CD4-positive, alpha-beta T cell (primary cell): ENCODE measurements around the gene PHYHD1. TPM values are rescaled to one million over a fixed set of nuclear protein-coding genes. Genes with fewer than 3 reads are reported as not detected.

Source experiments
- ATAC-seq: fragments of 200-7000 bp; cut with Tn5 transposase; one replicate; pipeline ENCODE4 v1.10.0; 2022; ENCODE audit warnings: mild to moderate bottlenecking; ENCODE audit not compliant: poor library complexity
- CTCF ChIA-PET: fragments of 350-600 bp; sonication (Branson Sonifier 250); formaldehyde crosslinking; loops from one replicate; lab custom pipeline; 2021; ENCODE audit warnings: antibody characterized with exemption, inconsistent platforms; lab: Charles Lee
- POLR2A ChIA-PET: fragments of 350-600 bp; sonication (Branson Sonifier 250); formaldehyde crosslinking; loops from one replicate; lab custom pipeline; 2021; ENCODE audit warnings: antibody characterized with exemption, inconsistent platforms; lab: Charles Lee
- DNase-seq, 14 experiments: peaks; one replicate each; pipeline ENCODE4 v3.0.0-alpha.2; 2013 to 2020; ENCODE audit warnings: mixed read lengths in 2 of 14
- H3K27ac ChIP-seq, 2 donors: one replicate each; pipeline versions ENCODE4 v1.5.1 to v1.7.0; 2013; ENCODE audit warnings: low read length in 2 of 2, low read depth in 1 of 2, mild to moderate bottlenecking in 1 of 2
- H3K27me3 ChIP-seq, 2 experiments: 1 replicate in 1 of 2; 2 replicates in 1 of 2; pipeline versions ENCODE4 v1.6.1 to v1.7.0; 2013; ENCODE audit warnings: low read length in 2 of 2, control low read depth in 1 of 2, mild to moderate bottlenecking in 1 of 2, moderate library complexity in 1 of 2; ENCODE audit not compliant: insufficient read depth in 2 of 2, control insufficient read depth in 1 of 2
- H3K36me3 ChIP-seq: one replicate; pipeline ENCODE4 v1.6.1; 2013; ENCODE audit warnings: low read length, control low read depth; ENCODE audit not compliant: insufficient read depth
- H3K4me1 ChIP-seq: one replicate; pipeline ENCODE4 v1.6.1; 2013; ENCODE audit warnings: low read length, control low read depth; ENCODE audit not compliant: insufficient read depth
- H3K4me3 ChIP-seq: one replicate; pipeline ENCODE4 v1.5.1; 2013; ENCODE audit warnings: mild to moderate bottlenecking, low read length, moderate library complexity
- H3K9me3 ChIP-seq, 2 experiments: 1 replicate in 1 of 2; 2 replicates in 1 of 2; pipeline versions ENCODE4 v1.6.1 to v1.7.0; 2013; ENCODE audit warnings: low read length in 2 of 2, mild to moderate bottlenecking in 2 of 2, control low read depth in 1 of 2, moderate library complexity in 1 of 2; ENCODE audit not compliant: control insufficient read depth in 1 of 2, insufficient read depth in 1 of 2
- H3K27ac Mint-ChIP-seq: one replicate; pipeline ENCODE4 v1.8.0; 2020; ENCODE audit warnings: mixed read lengths
- H3K27me3 Mint-ChIP-seq: one replicate; pipeline ENCODE4 v1.8.0; 2021; ENCODE audit warnings: mixed read lengths
- H3K36me3 Mint-ChIP-seq: one replicate; pipeline ENCODE4 v1.8.0; 2021; ENCODE audit warnings: low read depth, mixed read lengths
- H3K4me1 Mint-ChIP-seq: one replicate; pipeline ENCODE4 v1.8.0; 2021; ENCODE audit warnings: low read depth, mixed read lengths
- H3K4me3 Mint-ChIP-seq: one replicate; pipeline ENCODE4 v1.8.0; 2020; ENCODE audit warnings: mild to moderate bottlenecking, mixed read lengths
- H3K9me3 Mint-ChIP-seq: one replicate; pipeline ENCODE4 v1.8.0; 2020; ENCODE audit warnings: mixed read lengths
- CTCF ChIP-seq: fragments of 200-600 bp; IDR thresholded peaks from one replicate; pipeline ENCODE4 v1.8.0; 2022; ENCODE audit warnings: antibody characterized with exemption, mild to moderate bottlenecking
- intact Hi-C, 2 experiments: fragments of 100-400 bp; cut with DNase I in 1 of 2; cut with micrococcal nuclease in 1 of 2; formaldehyde crosslinking; loops; one replicate each; pipeline versions ENCODE4 v1.15.1 to v1.9.0; 2023 to 2025; cut with DNase I, micrococcal nuclease
- polyA plus RNA-seq, 2 donors: library from polyadenylated mRNA; unstranded; fragments of 120-200 nt; gene quantifications; one replicate each; pipeline ENCODE4 v1.2.1, GENCODE V29; 2013
- total RNA-seq, 174 experiments: library from RNA in 2 of 174; stranded (reverse) in 2 of 174; gene quantifications; one replicate each; pipeline ENCODE4 v1.2.3 and lab custom pipeline; 2021 to 2026

Gene PHYHD1
- total RNA-seq, result 1 to 10 TPM; 1.6 to 2.6 TPM
- 0.83 TPM for polyA plus RNA-seq (2013, experiment 1 of 2)
- 1.4 TPM for polyA plus RNA-seq (2013, experiment 2 of 2)
- 0 to 2.0 (median 0.49) reads per million in 172 experiments for total RNA-seq (lab: John Stamatoyannopoulos, UW)

- ChIA-PET CTCF (no interaction called here), POLR2A (interaction anchor here (0.9 kb wide), 1 partner anchor 59 kb away, joined by 3 read pairs; no protein-coding TSS in a partner anchor)
- DNase-seq (no peak), ATAC-seq (no peak)
- Mint-ChIP-seq H3K4me1 (peaks cover 5% of the 10 kb centered on the region), H3K27me3 (no peaks in the 10 kb centered on the region), H3K27ac (peak within 1 kb of the TSS; percentile 53), H3K36me3 (peaks cover 30% of the 10 kb centered on the region), H3K4me3 (no peak within 1 kb of the TSS), H3K9me3 (no peaks in the 10 kb centered on the region)
- no peaks in the 10 kb centered on the region for H3K27me3 ChIP-seq
- H3K4me1 ChIP-seq, result peaks cover 13% of the 10 kb centered on the region
- no peak within 1 kb of the TSS for H3K27ac ChIP-seq
- intact Hi-C loops, result no loop called here
- no peaks in the 10 kb centered on the region for H3K9me3 ChIP-seq
- no peak within 1 kb of the TSS for H3K4me3 ChIP-seq
- TF ChIP-seq CTCF, result no peak
- peaks cover 23% of the 10 kb centered on the region for H3K36me3 ChIP-seq
Observed at GRCh38 chr9:128920381-128921058, at the start of gene PHYHD1. Gene PHYHD1, plus strand, starts transcription at chr9:128920982. Its CDS starts 1,342 bp downstream, at chr9:128922324.

GRCh38 chr9:128877852-128878251 is 42.9 kb upstream of the PHYHD1 start:
- H3K4me3 Mint-ChIP-seq, result no peak overlapping the region
- no peak for TF ChIP-seq CTCF
- no peaks in the 10 kb centered on the region for H3K36me3 ChIP-seq
- peaks cover 16% of the 10 kb centered on the region for H3K36me3 Mint-ChIP-seq
- no peak for DNase-seq
- no peak overlapping the region for H3K27ac ChIP-seq
- intact Hi-C loops, result no loop called here
- no peak overlapping the region for H3K27ac Mint-ChIP-seq
- no peak overlapping the region for H3K4me3 ChIP-seq
- no peaks in the 10 kb centered on the region for H3K27me3 Mint-ChIP-seq
- POLR2A ChIA-PET, result interaction anchor here (0.6 kb wide), 1 partner anchor 356 kb away, joined by 3 read pairs; no protein-coding TSS in a partner anchor
- ATAC-seq, result no peak
- peaks cover 42% of the 10 kb centered on the region for H3K4me1 Mint-ChIP-seq
- peaks cover 21% of the 10 kb centered on the region for H3K4me1 ChIP-seq
- H3K9me3 Mint-ChIP-seq, result no peaks in the 10 kb centered on the region
- no peaks in the 10 kb centered on the region for H3K27me3 ChIP-seq
- CTCF ChIA-PET, result interaction anchor here (0.9 to 1.7 kb wide), 2 partner anchors 12 to 50 kb away, joined by 4 to 5 read pairs; no protein-coding TSS in a partner anchor
- no peaks in the 10 kb centered on the region for H3K9me3 ChIP-seq

GRCh38 chr9:128881884-128882676 is 38.7 kb upstream of the PHYHD1 start, which contains the start of the genes KYAT1 and LRRC8A:
Gene KYAT1, minus strand, starts transcription at chr9:128881950. Its CDS starts 36,545 bp downstream, at chr9:128845405.
Gene LRRC8A, plus strand, starts transcription at chr9:128882133. Its CDS starts 25,032 bp downstream, at chr9:128907165.
- TF ChIP-seq CTCF, result no peak

More at GRCh38 chr9:128881884-128882676, 38.7 kb upstream of the PHYHD1 start, which contains the start of the genes KYAT1 and LRRC8A:
- peak within 1 kb of the TSS; percentile 90 for H3K27ac Mint-ChIP-seq
- no peaks in the 10 kb centered on the region for H3K27me3 Mint-ChIP-seq
- Histone ChIP-seq H3K36me3 (peaks cover 24% of the 10 kb centered on the region), H3K9me3 (no peaks in the 10 kb centered on the region), H3K27ac (peak within 1 kb of the TSS; percentile 72 to 77), H3K4me1 (peaks cover 55% of the 10 kb centered on the region), H3K27me3 (no peaks in the 10 kb centered on the region), H3K4me3 (peak within 1 kb of the TSS; percentile 98)
- intact Hi-C loops, result loop anchor here (1.0 to 5.0 kb wide), 11 partner anchors 19 to 1700 kb away; partner anchors contain the start of genes ENDOG (in 2 of the 2), DOLK (in 1 of the 2), LRSAM1 (in 1 of the 2) and MIGA2 (in 1 of the 2)
- peaks cover 76% of the 10 kb centered on the region for H3K4me1 Mint-ChIP-seq
- ChIA-PET CTCF (interaction anchor here (0.7 to 1.7 kb wide), 5 partner anchors 18 to 184 kb away, joined by 3 to 5 read pairs (median 4); partner anchors contain the start of gene ENDOG), POLR2A (interaction anchor here (0.5 to 2.5 kb wide), 8 partner anchors 13 to 71 kb away, joined by 3 to 35 read pairs (median 5); partner anchors contain the start of genes ENDOG and SPOUT1)
- no peaks in the 10 kb centered on the region for H3K9me3 Mint-ChIP-seq
- ATAC-seq (peak; percentile 93), DNase-seq (peak; percentile 95 to 99 (median 98))
- peak within 1 kb of the TSS; percentile 98 for H3K4me3 Mint-ChIP-seq
- H3K36me3 Mint-ChIP-seq, result peaks cover 48% of the 10 kb centered on the region
